OCI-LY3 (cell line): ENCODE measurements around the gene ITM2C.

Experiments used
- EZH2phosphoT487 ChIP-seq: fragments of 200-600 bp; shearing (Covaris generic); IDR thresholded peaks from 2 replicates; pipeline ENCODE4 v1.6.1; 2018; ENCODE audit warnings: antibody characterized with exemption, mixed run types, low read depth
- TF ChIP-seq, protein P1 (sequence below): fragments of 200-600, 300-600 bp; sonication (generic); IDR thresholded peaks from 2 replicates; pipeline ENCODE4 v1.5.1; 2014; ENCODE audit warnings: antibody characterized with exemption, low read length, low read depth

DNA sequence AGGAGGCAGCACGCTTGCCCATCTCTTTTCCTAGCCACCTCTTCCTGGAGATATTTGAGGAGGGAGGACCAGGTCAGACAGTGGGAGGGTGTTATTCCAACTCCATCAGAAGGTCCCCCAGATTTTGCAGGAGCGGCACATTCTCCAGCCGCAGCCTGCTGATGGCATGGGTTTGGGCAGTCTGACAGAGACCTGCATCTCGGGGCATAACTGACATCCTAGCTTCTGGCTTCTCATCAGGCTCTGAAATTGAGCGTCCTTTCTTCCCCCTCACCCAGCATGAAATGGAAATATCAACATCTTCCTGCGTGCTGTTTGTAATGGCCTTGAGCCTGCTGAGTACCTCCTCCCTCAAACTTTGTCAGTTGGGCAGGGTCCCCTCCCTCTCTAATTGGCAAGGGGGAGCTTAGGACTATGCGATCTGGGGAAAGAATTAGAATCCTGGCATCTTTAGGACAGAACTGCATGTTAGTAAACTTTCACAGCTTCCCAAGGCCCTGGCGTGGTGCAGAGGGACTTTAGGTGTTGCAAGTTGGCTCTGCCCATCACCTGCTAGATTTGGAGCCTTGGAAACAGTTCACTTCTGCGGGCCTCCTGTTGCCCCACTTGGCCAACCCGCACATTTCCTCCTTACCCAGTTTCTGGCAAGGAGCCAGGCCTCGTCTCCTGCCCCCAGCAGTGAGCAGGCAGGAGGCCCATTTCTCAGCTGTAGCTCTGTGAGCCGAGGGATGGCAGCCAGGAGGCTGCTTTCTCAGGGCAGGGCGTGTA is 2.2 kb downstream of the ITM2C start:
- TF ChIP-seq, protein P1, sequence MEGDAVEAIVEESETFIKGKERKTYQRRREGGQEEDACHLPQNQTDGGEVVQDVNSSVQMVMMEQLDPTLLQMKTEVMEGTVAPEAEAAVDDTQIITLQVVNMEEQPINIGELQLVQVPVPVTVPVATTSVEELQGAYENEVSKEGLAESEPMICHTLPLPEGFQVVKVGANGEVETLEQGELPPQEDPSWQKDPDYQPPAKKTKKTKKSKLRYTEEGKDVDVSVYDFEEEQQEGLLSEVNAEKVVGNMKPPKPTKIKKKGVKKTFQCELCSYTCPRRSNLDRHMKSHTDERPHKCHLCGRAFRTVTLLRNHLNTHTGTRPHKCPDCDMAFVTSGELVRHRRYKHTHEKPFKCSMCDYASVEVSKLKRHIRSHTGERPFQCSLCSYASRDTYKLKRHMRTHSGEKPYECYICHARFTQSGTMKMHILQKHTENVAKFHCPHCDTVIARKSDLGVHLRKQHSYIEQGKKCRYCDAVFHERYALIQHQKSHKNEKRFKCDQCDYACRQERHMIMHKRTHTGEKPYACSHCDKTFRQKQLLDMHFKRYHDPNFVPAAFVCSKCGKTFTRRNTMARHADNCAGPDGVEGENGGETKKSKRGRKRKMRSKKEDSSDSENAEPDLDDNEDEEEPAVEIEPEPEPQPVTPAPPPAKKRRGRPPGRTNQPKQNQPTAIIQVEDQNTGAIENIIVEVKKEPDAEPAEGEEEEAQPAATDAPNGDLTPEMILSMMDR, result peak; percentile 19; the same call in 1 of the 2 replicates
- no peak for TF ChIP-seq EZH2phosphoT487
